Liver (tissue), 9 donors: ENCODE data around the gene C11orf24. TPM values are rescaled to one million over a fixed set of nuclear protein-coding genes. Genes with fewer than 3 reads are reported as not detected.
"Not testable (repeated sequence)": the region's sequence is repeated elsewhere in the genome, so short reads cannot be mapped to it uniquely, and the experiment has no call there.

Experiments used
- DNase-seq: peaks from one replicate; pipeline ENCODE4 v3.0.0-alpha.2; 2017; ENCODE audit warnings: low spot score
- H3K27ac ChIP-seq, 2 donors: one replicate each; pipeline ENCODE4 v1.7.0; 2013; ENCODE audit warnings: inconsistent platforms in 2 of 2, low read length in 2 of 2, control low read depth in 1 of 2, low read depth in 1 of 2, mild to moderate bottlenecking in 1 of 2
- H3K27me3 ChIP-seq, 4 donors: one replicate each; pipeline versions ENCODE4 v1.6.1 to v1.7.0; 2013; ENCODE audit warnings: low read length in 3 of 4, inconsistent platforms in 1 of 4, mild to moderate bottlenecking in 1 of 4, moderate library complexity in 1 of 4; ENCODE audit not compliant: control insufficient read depth in 4 of 4, insufficient read depth in 4 of 4
- H3K36me3 ChIP-seq, 4 donors: one replicate each; pipeline versions ENCODE4 v1.6.1 to v1.7.0; 2013; ENCODE audit warnings: low read length in 3 of 4, mild to moderate bottlenecking in 3 of 4, low read depth in 1 of 4, moderate library complexity in 1 of 4; ENCODE audit not compliant: control insufficient read depth in 4 of 4, insufficient read depth in 3 of 4
- H3K4me1 ChIP-seq, 4 donors: one replicate each; pipeline versions ENCODE4 v1.6.1 to v1.7.0; 2013; ENCODE audit warnings: low read length in 3 of 4, mild to moderate bottlenecking in 3 of 4, moderate library complexity in 1 of 4; ENCODE audit not compliant: control insufficient read depth in 4 of 4, insufficient read depth in 4 of 4
- H3K4me3 ChIP-seq, 3 donors: one replicate each; pipeline versions ENCODE4 v1.6.1 to v1.7.0; 2013; ENCODE audit warnings: low read length in 3 of 3, control low read depth in 1 of 3, low read depth in 1 of 3, mild to moderate bottlenecking in 1 of 3
- H3K9ac ChIP-seq, 2 donors: one replicate each; pipeline ENCODE4 v1.7.0; 2013; ENCODE audit warnings: low read length in 2 of 2, mild to moderate bottlenecking in 2 of 2, moderate library complexity in 2 of 2, control low read depth in 1 of 2, low read depth in 1 of 2
- H3K9me3 ChIP-seq, 4 donors: one replicate each; pipeline versions ENCODE4 v1.6.1 to v1.7.0; 2013; ENCODE audit warnings: low read length in 3 of 4; ENCODE audit not compliant: control insufficient read depth in 4 of 4
- ATF3 ChIP-seq: IDR thresholded peaks from 2 replicates; pipeline ENCODE4 v1.6.1; 2016; ENCODE audit warnings: antibody characterized with exemption
- EGR1 ChIP-seq, 2 donors: IDR thresholded peaks; 2 replicates each; pipeline ENCODE4 v1.6.1; 2016 to 2018; ENCODE audit warnings: antibody characterized with exemption in 2 of 2, low read depth in 2 of 2
- FOXA1 ChIP-seq: IDR thresholded peaks from 2 replicates; pipeline ENCODE4 v1.6.1; 2016; ENCODE audit warnings: antibody characterized with exemption
- FOXA2 ChIP-seq: IDR thresholded peaks from 2 replicates; pipeline ENCODE4 v1.6.1; 2016; ENCODE audit warnings: antibody characterized with exemption
- GABPA ChIP-seq, 2 donors: IDR thresholded peaks in 1 of 2; conservative IDR thresholded peaks in 1 of 2; 2 replicates each; pipeline ENCODE4 v1.6.1; 2016; ENCODE audit warnings: antibody characterized with exemption in 2 of 2, mild to moderate bottlenecking in 1 of 2, moderate library complexity in 1 of 2
- HNF4A ChIP-seq, 2 donors: conservative IDR thresholded peaks; 2 replicates each; pipeline ENCODE4 v1.6.1; 2016; ENCODE audit warnings: antibody characterized with exemption in 2 of 2, mild to moderate bottlenecking in 2 of 2
- HNF4G ChIP-seq: IDR thresholded peaks from 2 replicates; pipeline ENCODE4 v1.6.1; 2016; ENCODE audit warnings: antibody characterized with exemption
- JUND ChIP-seq, 2 donors: IDR thresholded peaks; 2 replicates each; pipeline ENCODE4 v1.6.1; 2016; ENCODE audit warnings: antibody characterized with exemption in 2 of 2
- MAX ChIP-seq: IDR thresholded peaks from 2 replicates; pipeline ENCODE4 v1.6.1; 2016; ENCODE audit warnings: antibody characterized with exemption
- NR2F2 ChIP-seq: IDR thresholded peaks from 2 replicates; pipeline ENCODE4 v1.6.1; 2016; ENCODE audit warnings: antibody characterized with exemption
- RAD21 ChIP-seq, 2 donors: IDR thresholded peaks; 2 replicates each; pipeline ENCODE4 v1.6.1; 2016; ENCODE audit warnings: antibody characterized with exemption in 2 of 2, mild to moderate bottlenecking in 2 of 2
- RXRA ChIP-seq, 2 donors: IDR thresholded peaks; 2 replicates each; pipeline ENCODE4 v1.6.1; 2017 to 2018; ENCODE audit warnings: antibody characterized with exemption in 2 of 2, mild to moderate bottlenecking in 1 of 2
- SP1 ChIP-seq: IDR thresholded peaks from 2 replicates; pipeline ENCODE4 v1.6.1; 2018; ENCODE audit warnings: antibody characterized with exemption, mild to moderate bottlenecking
- YY1 ChIP-seq: IDR thresholded peaks from 2 replicates; pipeline ENCODE4 v1.6.1; 2016; ENCODE audit warnings: antibody characterized with exemption, mild to moderate bottlenecking
- WGBS: extraction: QIAGEN DNeasy Blood & Tissue Kit; methylation state at CpG from one replicate; pipeline ENCODE4 v1.1.7; 2013; 5-methylcytosine and 5-hydroxymethylcytosine counted together
- polyA plus RNA-seq, 2 donors: library from polyadenylated mRNA; stranded (reverse) in 1 of 2; unstranded in 1 of 2; fragments of 200-250 nt in 1 of 2; fragments of >200 nt in 1 of 2; fragmentation: Nextera tagmentation in 1 of 2; extraction: Ambion mirVana in 1 of 2; gene quantifications; one replicate each; pipeline versions ENCODE4 v1.2.1 to v1.2.3, GENCODE V29; 2013 to 2015
- total RNA-seq, 2 donors: library from RNA; depleted of rRNA; stranded (reverse); fragments of >200 nt; gene quantifications; one replicate each; pipeline ENCODE4 v1.2.3, GENCODE V29; 2014
- TF ChIP-seq, protein P1 (sequence below): IDR thresholded peaks from 2 replicates; pipeline ENCODE4 v1.6.1; 2016; ENCODE audit warnings: antibody characterized with exemption
- TF ChIP-seq, protein P2 (sequence below): IDR thresholded peaks from 2 replicates; pipeline ENCODE4 v1.6.1; 2016; ENCODE audit warnings: antibody characterized with exemption, mild to moderate bottlenecking
- TF ChIP-seq, protein P3 (sequence below): fragments of 150-350 bp; IDR thresholded peaks from 2 replicates; pipeline ENCODE4 v1.5.1; 2017; ENCODE audit warnings: improper control_type of control experiment, low read depth, low read length; ENCODE audit not compliant: missing input control
- donor health status: healthy.
- donor health status: healthy.
- donor health status: healthy.
- donor health status: healthy.
- donor health status: healthy.

The C11orf24 gene
- total and polyA plus RNA-seq, 4 donors = 7.8 to 50.3 (median 32.0) TPM

GRCh38 chr11:68254421-68254820 is 17.4 kb downstream of the C11orf24 start:
- Histone ChIP-seq H3K4me1 (peaks cover 3 to 11% (median 6%) of the 10 kb centered on the region in 4 donors), H3K9me3 (no peaks in the 10 kb centered on the region), H3K27me3 (no peaks in the 10 kb centered on the region), H3K36me3 (no peaks in the 10 kb centered on the region), H3K27ac (no peak overlapping the region), H3K9ac (no peak overlapping the region), H3K4me3 (no peak overlapping the region)
- no peak for DNase-seq
- WGBS = 95% methylated on average over 14 of the region's 14 CpGs
- TF ChIP-seq FOXA2 (no peak), YY1 (no peak), GABPA (IDR thresholded peaks at IDR 0.05 in 1 of 2, conservative IDR thresholded peaks at IDR 0.05 in 1 of 2) (no peak), RXRA (IDR thresholded peaks at IDR 0.05) (no peak), JUND (IDR thresholded peaks at IDR 0.05) (no peak), HNF4A (conservative IDR thresholded peaks at IDR 0.05) (no peak), FOXA1 (no peak), MAX (no peak), SP1 (no peak), EGR1 (IDR thresholded peaks at IDR 0.05; ENCODE audit: low read depth in 2 of 2) (no peak), ATF3 (no peak), NR2F2 (no peak), HNF4G (no peak)
- TF ChIP-seq, protein P1, sequence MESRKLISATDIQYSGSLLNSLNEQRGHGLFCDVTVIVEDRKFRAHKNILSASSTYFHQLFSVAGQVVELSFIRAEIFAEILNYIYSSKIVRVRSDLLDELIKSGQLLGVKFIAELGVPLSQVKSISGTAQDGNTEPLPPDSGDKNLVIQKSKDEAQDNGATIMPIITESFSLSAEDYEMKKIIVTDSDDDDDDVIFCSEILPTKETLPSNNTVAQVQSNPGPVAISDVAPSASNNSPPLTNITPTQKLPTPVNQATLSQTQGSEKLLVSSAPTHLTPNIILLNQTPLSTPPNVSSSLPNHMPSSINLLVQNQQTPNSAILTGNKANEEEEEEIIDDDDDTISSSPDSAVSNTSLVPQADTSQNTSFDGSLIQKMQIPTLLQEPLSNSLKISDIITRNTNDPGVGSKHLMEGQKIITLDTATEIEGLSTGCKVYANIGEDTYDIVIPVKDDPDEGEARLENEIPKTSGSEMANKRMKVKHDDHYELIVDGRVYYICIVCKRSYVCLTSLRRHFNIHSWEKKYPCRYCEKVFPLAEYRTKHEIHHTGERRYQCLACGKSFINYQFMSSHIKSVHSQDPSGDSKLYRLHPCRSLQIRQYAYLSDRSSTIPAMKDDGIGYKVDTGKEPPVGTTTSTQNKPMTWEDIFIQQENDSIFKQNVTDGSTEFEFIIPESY = no peak
- TF ChIP-seq, protein P2, sequence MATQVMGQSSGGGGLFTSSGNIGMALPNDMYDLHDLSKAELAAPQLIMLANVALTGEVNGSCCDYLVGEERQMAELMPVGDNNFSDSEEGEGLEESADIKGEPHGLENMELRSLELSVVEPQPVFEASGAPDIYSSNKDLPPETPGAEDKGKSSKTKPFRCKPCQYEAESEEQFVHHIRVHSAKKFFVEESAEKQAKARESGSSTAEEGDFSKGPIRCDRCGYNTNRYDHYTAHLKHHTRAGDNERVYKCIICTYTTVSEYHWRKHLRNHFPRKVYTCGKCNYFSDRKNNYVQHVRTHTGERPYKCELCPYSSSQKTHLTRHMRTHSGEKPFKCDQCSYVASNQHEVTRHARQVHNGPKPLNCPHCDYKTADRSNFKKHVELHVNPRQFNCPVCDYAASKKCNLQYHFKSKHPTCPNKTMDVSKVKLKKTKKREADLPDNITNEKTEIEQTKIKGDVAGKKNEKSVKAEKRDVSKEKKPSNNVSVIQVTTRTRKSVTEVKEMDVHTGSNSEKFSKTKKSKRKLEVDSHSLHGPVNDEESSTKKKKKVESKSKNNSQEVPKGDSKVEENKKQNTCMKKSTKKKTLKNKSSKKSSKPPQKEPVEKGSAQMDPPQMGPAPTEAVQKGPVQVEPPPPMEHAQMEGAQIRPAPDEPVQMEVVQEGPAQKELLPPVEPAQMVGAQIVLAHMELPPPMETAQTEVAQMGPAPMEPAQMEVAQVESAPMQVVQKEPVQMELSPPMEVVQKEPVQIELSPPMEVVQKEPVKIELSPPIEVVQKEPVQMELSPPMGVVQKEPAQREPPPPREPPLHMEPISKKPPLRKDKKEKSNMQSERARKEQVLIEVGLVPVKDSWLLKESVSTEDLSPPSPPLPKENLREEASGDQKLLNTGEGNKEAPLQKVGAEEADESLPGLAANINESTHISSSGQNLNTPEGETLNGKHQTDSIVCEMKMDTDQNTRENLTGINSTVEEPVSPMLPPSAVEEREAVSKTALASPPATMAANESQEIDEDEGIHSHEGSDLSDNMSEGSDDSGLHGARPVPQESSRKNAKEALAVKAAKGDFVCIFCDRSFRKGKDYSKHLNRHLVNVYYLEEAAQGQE = no peak
- TF ChIP-seq, protein P3, sequence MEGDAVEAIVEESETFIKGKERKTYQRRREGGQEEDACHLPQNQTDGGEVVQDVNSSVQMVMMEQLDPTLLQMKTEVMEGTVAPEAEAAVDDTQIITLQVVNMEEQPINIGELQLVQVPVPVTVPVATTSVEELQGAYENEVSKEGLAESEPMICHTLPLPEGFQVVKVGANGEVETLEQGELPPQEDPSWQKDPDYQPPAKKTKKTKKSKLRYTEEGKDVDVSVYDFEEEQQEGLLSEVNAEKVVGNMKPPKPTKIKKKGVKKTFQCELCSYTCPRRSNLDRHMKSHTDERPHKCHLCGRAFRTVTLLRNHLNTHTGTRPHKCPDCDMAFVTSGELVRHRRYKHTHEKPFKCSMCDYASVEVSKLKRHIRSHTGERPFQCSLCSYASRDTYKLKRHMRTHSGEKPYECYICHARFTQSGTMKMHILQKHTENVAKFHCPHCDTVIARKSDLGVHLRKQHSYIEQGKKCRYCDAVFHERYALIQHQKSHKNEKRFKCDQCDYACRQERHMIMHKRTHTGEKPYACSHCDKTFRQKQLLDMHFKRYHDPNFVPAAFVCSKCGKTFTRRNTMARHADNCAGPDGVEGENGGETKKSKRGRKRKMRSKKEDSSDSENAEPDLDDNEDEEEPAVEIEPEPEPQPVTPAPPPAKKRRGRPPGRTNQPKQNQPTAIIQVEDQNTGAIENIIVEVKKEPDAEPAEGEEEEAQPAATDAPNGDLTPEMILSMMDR = no peak

DNA sequence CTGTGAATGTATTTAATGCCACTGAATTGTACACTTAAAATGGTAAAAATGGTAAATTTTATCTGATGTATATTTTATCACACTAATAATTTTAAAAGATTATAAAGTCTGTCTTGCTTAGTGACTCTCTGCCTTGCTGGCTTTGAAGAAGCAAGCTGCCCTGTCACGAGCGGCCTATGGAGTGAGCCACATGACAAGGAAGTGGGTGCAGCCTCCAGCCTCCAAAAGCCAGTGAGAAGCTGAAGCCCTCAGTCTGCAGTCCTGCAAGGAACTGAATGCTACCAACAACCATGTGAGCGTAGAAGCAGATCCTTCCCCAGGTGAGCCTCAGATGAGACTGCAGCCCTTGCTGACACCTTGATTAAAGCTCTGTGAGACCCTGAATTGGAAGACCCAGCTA is 20.0 kb downstream of the C11orf24 start:
- TF ChIP-seq JUND (IDR thresholded peaks at IDR 0.05) (no peak), RAD21 (IDR thresholded peaks at IDR 0.05) (no peak), FOXA2 (no peak)
- TF ChIP-seq, protein P1 = no peak
- TF ChIP-seq, protein P3 = no peak
- no peaks in the 10 kb centered on the region for H3K27me3 ChIP-seq
- H3K4me1 ChIP-seq = no peaks in the 10 kb centered on the region
- DNase-seq = no peak
- WGBS = 91% methylated on average over 3 of the region's 3 CpGs
- no peak overlapping the region for H3K9ac ChIP-seq
- H3K27ac ChIP-seq = no peak overlapping the region
- no peaks in the 10 kb centered on the region for H3K9me3 ChIP-seq
- no peaks in the 10 kb centered on the region for H3K36me3 ChIP-seq
- no peak overlapping the region for H3K4me3 ChIP-seq

GRCh38 chr11:68244912-68245311 is 26.9 kb downstream of the C11orf24 start:
- H3K9me3 ChIP-seq, H3K27ac ChIP-seq, H3K27me3 ChIP-seq, H3K4me1 ChIP-seq, DNase-seq, H3K36me3 ChIP-seq, H3K4me3 ChIP-seq, H3K9ac ChIP-seq: not testable (repeated sequence)
- WGBS = 95% methylated on average over 5 of the region's 5 CpGs
